ENCODE measurements around the gene ADAMTS16.

The ADAMTS16 gene

GRCh38 chr5:5103245-5103644 lies 36.9 kb upstream of the ADAMTS16 start:
- Histone ChIP-seq H3K36me3 (ENCODE audit: insufficient read depth) (no peaks in the 10 kb centered on the region), H3K27me3 (ENCODE audit: insufficient read depth, low read depth) (no peaks in the 10 kb centered on the region), H3K4me3 (IDR thresholded peaks at IDR 0.05; ENCODE audit: insufficient read depth, low read depth, low read length) (no peak overlapping the region)

GRCh38 chr5:5104550-5104949 lies 35.6 kb upstream of the ADAMTS16 start:
- no peak overlapping the region for H3K4me3 ChIP-seq (IDR thresholded peaks at IDR 0.05; ENCODE audit: insufficient read depth, low read depth, low read length)
- H2AFZ ChIP-seq (ENCODE audit: low read depth): no peak overlapping the region
- no peaks in the 10 kb centered on the region for H3K79me2 ChIP-seq (ENCODE audit: insufficient read depth, low read depth)
- H4K20me1 ChIP-seq (ENCODE audit: insufficient read depth): no peaks in the 10 kb centered on the region; the same call in 1 of the 2 replicates
- no peaks in the 10 kb centered on the region for H3K36me3 ChIP-seq (ENCODE audit: insufficient read depth)
- H3K9ac ChIP-seq: no peak overlapping the region
- H3K27me3 ChIP-seq (ENCODE audit: insufficient read depth, low read depth): no peaks in the 10 kb centered on the region
- TF ChIP-seq CTCF (conservative IDR thresholded peaks at IDR 0.05; ENCODE audit: low read depth, low read length): no peak
- H3K4me2 ChIP-seq: no peak overlapping the region
- H3K27ac ChIP-seq: no peak overlapping the region
- H3K4me1 ChIP-seq (ENCODE audit: low read depth, poor library complexity, severe bottlenecking): no peaks in the 10 kb centered on the region

More at GRCh38 chr5:5103245-5103644, 36.9 kb upstream of the ADAMTS16 start:
- no peaks in the 10 kb centered on the region for H3K4me1 ChIP-seq (ENCODE audit: low read depth, poor library complexity, severe bottlenecking)
- H3K27ac ChIP-seq: no peak overlapping the region
- no peak for TF ChIP-seq CTCF (conservative IDR thresholded peaks at IDR 0.05; ENCODE audit: low read depth, low read length)
- H3K4me2 ChIP-seq: no peak overlapping the region
- H4K20me1 ChIP-seq (ENCODE audit: insufficient read depth): no peaks in the 10 kb centered on the region; the same call in 1 of the 2 replicates
- H3K9ac ChIP-seq: no peak overlapping the region
- H2AFZ ChIP-seq (ENCODE audit: low read depth): no peak overlapping the region
- H3K79me2 ChIP-seq (ENCODE audit: insufficient read depth, low read depth): no peaks in the 10 kb centered on the region

GRCh38 chr5:5105531-5105930 lies 34.6 kb upstream of the ADAMTS16 start:
- no peaks in the 10 kb centered on the region for H3K36me3 ChIP-seq (ENCODE audit: insufficient read depth)
- H3K79me2 ChIP-seq (ENCODE audit: insufficient read depth, low read depth): no peaks in the 10 kb centered on the region
- H4K20me1 ChIP-seq (ENCODE audit: insufficient read depth): no peaks in the 10 kb centered on the region; the same call in 1 of the 2 replicates
- no peak overlapping the region for H3K4me2 ChIP-seq
- H3K27me3 ChIP-seq (ENCODE audit: insufficient read depth, low read depth): no peaks in the 10 kb centered on the region
- H3K9ac ChIP-seq: no peak overlapping the region
- H2AFZ ChIP-seq (ENCODE audit: low read depth): no peak overlapping the region
- H3K27ac ChIP-seq: no peak overlapping the region
- no peaks in the 10 kb centered on the region for H3K4me1 ChIP-seq (ENCODE audit: low read depth, poor library complexity, severe bottlenecking)
- TF ChIP-seq CTCF (conservative IDR thresholded peaks at IDR 0.05; ENCODE audit: low read depth, low read length): no peak
- no peak overlapping the region for H3K4me3 ChIP-seq (IDR thresholded peaks at IDR 0.05; ENCODE audit: insufficient read depth, low read depth, low read length)

- Histone ChIP-seq H3K27ac (no peak overlapping the region), H3K4me3 (IDR thresholded peaks at IDR 0.05; ENCODE audit: insufficient read depth, low read depth, low read length) (no peak overlapping the region), H3K36me3 (ENCODE audit: insufficient read depth) (no peaks in the 10 kb centered on the region; the same call in 1 of the 2 replicates), H3K4me2 (no peak overlapping the region), H3K9ac (no peak overlapping the region), H4K20me1 (ENCODE audit: insufficient read depth) (no peaks in the 10 kb centered on the region), H3K79me2 (ENCODE audit: insufficient read depth, low read depth) (no peaks in the 10 kb centered on the region), H3K27me3 (ENCODE audit: insufficient read depth, low read depth) (no peaks in the 10 kb centered on the region), H2AFZ (ENCODE audit: low read depth) (no peak overlapping the region), H3K4me1 (ENCODE audit: low read depth, poor library complexity, severe bottlenecking) (no peaks in the 10 kb centered on the region)
- no peak for TF ChIP-seq CTCF (conservative IDR thresholded peaks at IDR 0.05; ENCODE audit: low read depth, low read length)
Observed at GRCh38 chr5:5116956-5117355, 23.2 kb upstream of the ADAMTS16 start.

Measured in KMS-11 (cell line).